ENCODE results near the gene NOS3. TPM values are rescaled to one million over a fixed set of nuclear protein-coding genes. Genes with fewer than 3 reads are reported as not detected.

NOS3 gene
- total RNA-seq, result 12.2 and 12.8 TPM in 2 replicates

GRCh38 chr7:150990416-150991186 is at the start of gene NOS3:
Gene NOS3, plus strand, starts transcription at chr7:150991017. Its CDS starts 2,787 bp downstream, at chr7:150993804.
- Mint-ChIP-seq H3K27me3 (ENCODE audit: insufficient read depth) (peaks cover 17% of the 10 kb centered on the region), H3K4me3 (no peak within 1 kb of the TSS), H3K9me3 (peaks cover 5% of the 10 kb centered on the region), H3K27ac (no peak within 1 kb of the TSS), H3K36me3 (ENCODE audit: low read depth) (no peaks in the 10 kb centered on the region), H3K4me1 (ENCODE audit: low read depth) (peaks cover 24% of the 10 kb centered on the region)
- no peak for DNase-seq (ENCODE audit: low spot score)
- intact Hi-C loops (cut with micrococcal nuclease), result no loop called here

GRCh38 chr7:150941351-150942000 is 49.3 kb upstream of the NOS3 start:
- H3K9me3 Mint-ChIP-seq, result no peaks in the 10 kb centered on the region
- H3K4me3 Mint-ChIP-seq, result no peak overlapping the region
- peaks cover 15% of the 10 kb centered on the region for H3K27me3 Mint-ChIP-seq (ENCODE audit: insufficient read depth)
- intact Hi-C loops (cut with micrococcal nuclease), result no loop called here
- peaks cover 11% of the 10 kb centered on the region for H3K4me1 Mint-ChIP-seq (ENCODE audit: low read depth)
- no peaks in the 10 kb centered on the region for H3K36me3 Mint-ChIP-seq (ENCODE audit: low read depth)
- no peak for DNase-seq (ENCODE audit: low spot score)
- H3K27ac Mint-ChIP-seq, result no peak overlapping the region

GRCh38 chr7:150942001-150942590 is 48.7 kb upstream of the NOS3 start:
- H3K4me3 Mint-ChIP-seq, result no peak overlapping the region
- H3K9me3 Mint-ChIP-seq, result no peaks in the 10 kb centered on the region
- DNase-seq (ENCODE audit: low spot score), result no peak
- peaks cover 16% of the 10 kb centered on the region for H3K27me3 Mint-ChIP-seq (ENCODE audit: insufficient read depth)
- intact Hi-C loops (cut with micrococcal nuclease), result no loop called here
- H3K4me1 Mint-ChIP-seq (ENCODE audit: low read depth), result peaks cover 11% of the 10 kb centered on the region
- H3K27ac Mint-ChIP-seq, result no peak overlapping the region
- no peaks in the 10 kb centered on the region for H3K36me3 Mint-ChIP-seq (ENCODE audit: low read depth)

GRCh38 chr7:150942591-150943452 is 48.0 kb upstream of the NOS3 start:
- H3K9me3 Mint-ChIP-seq, result no peaks in the 10 kb centered on the region
- no peak for DNase-seq (ENCODE audit: low spot score)
- no peak overlapping the region for H3K27ac Mint-ChIP-seq
- peaks cover 16% of the 10 kb centered on the region for H3K27me3 Mint-ChIP-seq (ENCODE audit: insufficient read depth)
- intact Hi-C loops (cut with micrococcal nuclease), result no loop called here
- no peak overlapping the region for H3K4me3 Mint-ChIP-seq
- H3K4me1 Mint-ChIP-seq (ENCODE audit: low read depth), result peaks cover 8% of the 10 kb centered on the region
- no peaks in the 10 kb centered on the region for H3K36me3 Mint-ChIP-seq (ENCODE audit: low read depth)

- Mint-ChIP-seq H3K27ac (no peak overlapping the region), H3K9me3 (no peaks in the 10 kb centered on the region), H3K36me3 (ENCODE audit: low read depth) (no peaks in the 10 kb centered on the region), H3K4me3 (no peak overlapping the region), H3K27me3 (ENCODE audit: insufficient read depth) (peaks cover 17% of the 10 kb centered on the region), H3K4me1 (ENCODE audit: low read depth) (peaks cover 2% of the 10 kb centered on the region)
- intact Hi-C loops (cut with micrococcal nuclease), result no loop called here
- no peak for DNase-seq (ENCODE audit: low spot score)
Observed at GRCh38 chr7:150943453-150943814, 47.4 kb upstream of the NOS3 start.

GRCh38 chr7:150944066-150945042 is 46.5 kb upstream of the NOS3 start:
- Mint-ChIP-seq H3K27ac (no peak overlapping the region), H3K36me3 (ENCODE audit: low read depth) (no peaks in the 10 kb centered on the region), H3K4me3 (no peak overlapping the region), H3K9me3 (no peaks in the 10 kb centered on the region), H3K27me3 (ENCODE audit: insufficient read depth) (peaks cover 20% of the 10 kb centered on the region), H3K4me1 (ENCODE audit: low read depth) (no peaks in the 10 kb centered on the region)
- no peak for DNase-seq (ENCODE audit: low spot score)
- intact Hi-C loops (cut with micrococcal nuclease), result no loop called here

- no peaks in the 10 kb centered on the region for H3K36me3 Mint-ChIP-seq (ENCODE audit: low read depth)
- no peaks in the 10 kb centered on the region for H3K9me3 Mint-ChIP-seq
- no peak overlapping the region for H3K4me3 Mint-ChIP-seq
- no peak overlapping the region for H3K27ac Mint-ChIP-seq
- no peaks in the 10 kb centered on the region for H3K4me1 Mint-ChIP-seq (ENCODE audit: low read depth)
- peaks cover 20% of the 10 kb centered on the region for H3K27me3 Mint-ChIP-seq (ENCODE audit: insufficient read depth)
- no peak for DNase-seq (ENCODE audit: low spot score)
- intact Hi-C loops (cut with micrococcal nuclease), result no loop called here
Observed at GRCh38 chr7:150945171-150945852, 45.5 kb upstream of the NOS3 start.

GRCh38 chr7:150945853-150946420 is 44.9 kb upstream of the NOS3 start:
- Mint-ChIP-seq H3K27me3 (ENCODE audit: insufficient read depth) (peaks cover 17% of the 10 kb centered on the region), H3K9me3 (no peaks in the 10 kb centered on the region), H3K4me3 (no peak overlapping the region), H3K27ac (no peak overlapping the region), H3K4me1 (ENCODE audit: low read depth) (no peaks in the 10 kb centered on the region), H3K36me3 (ENCODE audit: low read depth) (no peaks in the 10 kb centered on the region)
- intact Hi-C loops (cut with micrococcal nuclease), result no loop called here
- DNase-seq (ENCODE audit: low spot score), result no peak

- no peaks in the 10 kb centered on the region for H3K9me3 Mint-ChIP-seq
- no peak overlapping the region for H3K27ac Mint-ChIP-seq
- no peaks in the 10 kb centered on the region for H3K4me1 Mint-ChIP-seq (ENCODE audit: low read depth)
- H3K4me3 Mint-ChIP-seq, result no peak overlapping the region
- no peak for DNase-seq (ENCODE audit: low spot score)
- intact Hi-C loops (cut with micrococcal nuclease), result no loop called here
- peaks cover 17% of the 10 kb centered on the region for H3K27me3 Mint-ChIP-seq (ENCODE audit: insufficient read depth)
- H3K36me3 Mint-ChIP-seq (ENCODE audit: low read depth), result no peaks in the 10 kb centered on the region
Observed at GRCh38 chr7:150946421-150947240, 44.2 kb upstream of the NOS3 start.

GRCh38 chr7:150947241-150947745 is 43.5 kb upstream of the NOS3 start:
- intact Hi-C loops (cut with micrococcal nuclease), result no loop called here
- H3K4me1 Mint-ChIP-seq (ENCODE audit: low read depth), result no peaks in the 10 kb centered on the region

More at GRCh38 chr7:150947241-150947745, 43.5 kb upstream of the NOS3 start:
- H3K27ac Mint-ChIP-seq, result no peak overlapping the region
- no peaks in the 10 kb centered on the region for H3K36me3 Mint-ChIP-seq (ENCODE audit: low read depth)
- H3K4me3 Mint-ChIP-seq, result no peak overlapping the region
- peaks cover 17% of the 10 kb centered on the region for H3K27me3 Mint-ChIP-seq (ENCODE audit: insufficient read depth)
- no peak for DNase-seq (ENCODE audit: low spot score)
- no peaks in the 10 kb centered on the region for H3K9me3 Mint-ChIP-seq
